Naive B cell (primary cell): ENCODE results near the gene CRKL. TPM values are rescaled to one million over a fixed set of nuclear protein-coding genes. Genes with fewer than 3 reads are reported as not detected.

Experiments used
- ATAC-seq, 2 donors: fragments of 150-1000 bp; cut with Tn5 transposase; 2 replicates each; pipeline ENCODE4 v1.10.0; 2021; ENCODE audit warnings: low read depth in 2 of 2, mild to moderate bottlenecking in 2 of 2, moderate library complexity in 2 of 2
- DNase-seq: peaks from one replicate; pipeline ENCODE4 v3.0.0; 2022
- H3K27ac Mint-ChIP-seq, 6 donors: one replicate each; pipeline ENCODE4 v1.8.0; 2020 to 2022; ENCODE audit warnings: mild to moderate bottlenecking in 6 of 6, mixed read lengths in 6 of 6, moderate library complexity in 5 of 6, inconsistent platforms in 2 of 6
- H3K27me3 Mint-ChIP-seq, 3 donors: one replicate each; pipeline ENCODE4 v1.8.0; 2021 to 2022; ENCODE audit warnings: mixed read lengths in 3 of 3, mild to moderate bottlenecking in 1 of 3
- H3K36me3 Mint-ChIP-seq, 2 donors: one replicate each; pipeline ENCODE4 v1.8.0; 2020 to 2022; ENCODE audit warnings: mixed read lengths in 2 of 2, inconsistent platforms in 1 of 2, mild to moderate bottlenecking in 1 of 2
- H3K4me1 Mint-ChIP-seq, 3 donors: one replicate each; pipeline ENCODE4 v1.8.0; 2020 to 2022; ENCODE audit warnings: mixed read lengths in 3 of 3, inconsistent platforms in 1 of 3, mild to moderate bottlenecking in 1 of 3, moderate library complexity in 1 of 3
- H3K4me3 Mint-ChIP-seq, 8 donors: one replicate each; pipeline ENCODE4 v1.8.0; 2020 to 2022; ENCODE audit warnings: mild to moderate bottlenecking in 8 of 8, mixed read lengths in 8 of 8, moderate library complexity in 8 of 8, inconsistent platforms in 2 of 8
- H3K9me3 Mint-ChIP-seq, 7 donors: one replicate each; pipeline ENCODE4 v1.8.0; 2020 to 2022; ENCODE audit warnings: mixed read lengths in 7 of 7, mild to moderate bottlenecking in 5 of 7, inconsistent platforms in 2 of 7, moderate library complexity in 1 of 7
- polyA plus RNA-seq, 6 donors: library from polyadenylated mRNA; unstranded; fragments of 300-500 nt; fragmentation: Illumina TruSeq; gene quantifications; one replicate each; pipeline ENCODE4 v1.2.3, GENCODE V29; 2021; ENCODE audit warnings: low read depth in 6 of 6

CRKL gene
- polyA plus RNA-seq, 6 donors from 2014 or later = 42.6 to 60.7 (median 50.0) TPM

DNA sequence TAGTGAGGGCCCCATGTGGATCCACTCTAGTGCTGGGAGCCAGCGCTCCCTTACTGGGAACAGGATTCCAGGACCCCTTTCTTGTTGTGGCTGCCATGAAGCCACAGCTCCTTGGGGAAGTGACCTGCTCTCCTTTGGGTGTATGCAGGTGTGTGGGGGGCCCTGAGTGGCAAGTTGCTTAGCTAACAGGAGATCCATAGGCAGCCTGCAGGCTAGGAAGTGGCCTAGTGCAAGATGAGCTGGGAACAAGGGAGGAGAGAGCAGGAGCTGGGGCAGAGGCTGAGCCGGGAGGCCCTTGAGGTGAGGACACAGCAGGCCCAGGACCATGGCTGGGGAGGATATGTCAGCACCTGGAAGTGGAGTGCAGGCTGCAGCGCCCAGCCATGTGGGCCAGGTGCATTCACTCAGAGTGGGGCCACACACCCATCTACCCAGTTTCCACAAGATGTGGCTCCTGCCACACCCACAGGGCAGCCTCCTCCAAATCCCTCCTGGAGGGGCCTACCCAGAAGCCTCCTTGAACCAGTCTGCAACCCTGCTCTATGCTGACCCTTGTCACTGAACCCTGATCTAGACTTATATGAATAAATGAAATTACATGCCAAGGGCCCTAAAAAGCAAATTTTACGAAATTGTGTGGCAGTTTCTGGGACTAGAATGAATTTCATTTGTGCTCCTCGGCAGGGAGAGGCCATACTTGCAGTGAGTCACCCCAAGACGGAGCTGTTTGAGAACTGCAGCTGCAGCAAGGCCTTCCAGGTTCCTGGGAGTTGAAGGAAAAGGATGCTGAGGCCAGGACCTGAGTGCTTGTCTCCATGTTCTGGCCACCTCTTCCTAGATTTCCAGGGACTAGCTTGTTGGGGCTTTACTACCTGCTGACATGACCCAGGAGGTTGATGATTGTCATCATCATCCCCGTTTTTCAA, 81.5 kb downstream of the CRKL start:
- no peaks in the 10 kb centered on the region for H3K36me3 Mint-ChIP-seq
- peak overlapping the region in 3 of 8 donors; percentile 12 to 58 (median 33) for H3K4me3 Mint-ChIP-seq
- ATAC-seq (no peak), DNase-seq (no peak)
- peaks cover 16 to 45% (median 23%) of the 10 kb centered on the region in 3 donors for H3K4me1 Mint-ChIP-seq
- no peaks in the 10 kb centered on the region for H3K9me3 Mint-ChIP-seq
- H3K27ac Mint-ChIP-seq = peak overlapping the region in 2 of 6 donors; percentile 32 to 72
- H3K27me3 Mint-ChIP-seq = no peaks in the 10 kb centered on the region

GRCh38 chr22:20999350-21000206, 82.4 kb downstream of the CRKL start:
- H3K4me3 Mint-ChIP-seq = peak overlapping the region in 3 of 8 donors; percentile 96 to 98 (median 96)
- ATAC-seq = no peak
- H3K27me3 Mint-ChIP-seq = no peaks in the 10 kb centered on the region
- DNase-seq = no peak
- no peaks in the 10 kb centered on the region for H3K36me3 Mint-ChIP-seq
- no peaks in the 10 kb centered on the region for H3K9me3 Mint-ChIP-seq
- peaks cover 16 to 46% (median 29%) of the 10 kb centered on the region in 3 donors for H3K4me1 Mint-ChIP-seq
- peak overlapping the region in 4 of 6 donors; percentile 32 to 97 (median 72) for H3K27ac Mint-ChIP-seq

GRCh38 chr22:21000207-21000986, 83.2 kb downstream of the CRKL start:
- Mint-ChIP-seq H3K27ac (peak overlapping the region; percentile 44 to 100 (median 88)), H3K9me3 (no peaks in the 10 kb centered on the region), H3K27me3 (no peaks in the 10 kb centered on the region), H3K4me1 (peaks cover 16 to 46% (median 29%) of the 10 kb centered on the region in 3 donors), H3K4me3 (peak overlapping the region; percentile 35 to 98 (median 96)), H3K36me3 (no peaks in the 10 kb centered on the region)
- DNase-seq = no peak
- no peak for ATAC-seq

DNA sequence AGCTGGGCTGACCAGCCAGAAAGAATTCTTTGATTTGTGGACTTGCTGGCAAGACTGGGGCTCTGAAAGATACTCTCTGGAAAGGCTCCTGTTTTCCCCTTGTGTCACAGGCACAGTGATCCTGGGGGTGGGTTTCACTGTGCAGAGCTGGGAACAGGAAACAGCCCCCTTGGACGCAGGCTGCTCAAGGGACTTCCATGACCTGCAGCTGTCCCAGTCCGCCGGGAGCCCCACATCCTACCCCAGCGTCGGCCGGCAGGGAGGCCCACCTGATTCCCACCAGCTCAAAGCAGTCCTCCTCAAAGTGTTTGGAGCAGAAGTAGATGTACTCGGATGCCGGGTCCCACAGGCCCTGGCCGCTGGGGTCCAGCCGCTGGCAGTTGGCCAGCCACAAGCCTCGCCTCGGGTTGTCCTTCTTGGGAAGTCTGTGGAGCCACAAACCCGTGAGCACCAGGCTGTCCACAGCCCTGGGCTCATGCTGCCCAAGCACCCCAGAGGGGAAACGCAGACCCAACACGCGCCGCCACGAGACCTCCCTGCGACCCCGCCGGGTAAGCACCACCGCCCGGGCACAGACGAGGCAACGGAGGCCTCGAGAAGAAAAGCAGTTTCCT, 83.9 kb downstream of the CRKL start:
- no peaks in the 10 kb centered on the region for H3K27me3 Mint-ChIP-seq
- peaks cover 16 to 46% (median 29%) of the 10 kb centered on the region in 3 donors for H3K4me1 Mint-ChIP-seq
- peak overlapping the region; percentile 97 to 100 (median 100) for H3K27ac Mint-ChIP-seq
- DNase-seq (no peak), ATAC-seq (no peak)
- H3K4me3 Mint-ChIP-seq = peak overlapping the region; percentile 95 to 98 (median 96)
- no peaks in the 10 kb centered on the region for H3K9me3 Mint-ChIP-seq
- no peaks in the 10 kb centered on the region for H3K36me3 Mint-ChIP-seq

DNA sequence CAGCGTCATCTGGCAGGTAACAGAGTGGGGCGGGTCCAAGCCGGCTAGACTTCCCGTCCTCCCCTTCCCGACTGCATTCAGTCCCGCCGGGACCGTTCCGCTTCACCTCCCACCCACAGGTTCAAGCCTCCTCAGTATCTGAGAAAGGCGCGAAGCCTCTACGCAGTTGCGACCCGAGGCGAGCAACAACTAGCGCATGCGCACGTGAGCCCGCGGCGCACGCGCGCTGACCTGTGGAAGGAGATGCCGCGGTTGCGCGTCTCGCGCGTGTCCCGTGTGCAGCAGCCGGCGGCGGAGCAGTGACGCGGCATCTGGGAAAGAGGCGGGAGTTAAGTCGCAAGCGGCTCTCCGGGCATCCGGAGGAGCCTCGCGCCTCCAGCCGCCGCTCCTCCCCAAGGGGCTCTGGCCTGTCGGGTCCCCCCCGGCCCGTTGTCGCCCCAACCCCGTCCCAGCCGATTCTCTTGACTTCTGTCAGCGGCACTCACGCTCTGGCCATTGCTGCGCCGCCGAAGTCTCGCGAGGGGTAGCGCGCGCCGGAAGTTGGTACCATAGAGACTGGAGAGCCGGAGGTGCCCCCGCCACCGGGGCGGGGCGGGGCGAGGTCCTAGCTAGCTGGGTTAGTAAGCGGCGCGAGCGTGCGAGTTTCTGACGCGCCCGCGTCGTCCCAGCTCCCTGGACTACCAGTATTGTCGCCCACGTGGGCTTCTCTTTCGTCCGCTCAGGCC, 84.6 kb downstream of the CRKL start, which contains the start of gene THAP7:
Gene THAP7 (minus strand): TSS at position 518 of the 725 bp plus-strand sequence. CDS start 207 bp downstream, at position 311.
- H3K4me3 Mint-ChIP-seq = peak within 1 kb of the TSS; percentile 95 to 98 (median 96)
- no peaks in the 10 kb centered on the region for H3K27me3 Mint-ChIP-seq
- peak within 1 kb of the TSS; percentile 97 to 100 (median 100) for H3K27ac Mint-ChIP-seq
- H3K4me1 Mint-ChIP-seq = peaks cover 16 to 46% (median 29%) of the 10 kb centered on the region in 3 donors
- no peaks in the 10 kb centered on the region for H3K9me3 Mint-ChIP-seq
- H3K36me3 Mint-ChIP-seq = no peaks in the 10 kb centered on the region
- ATAC-seq = peak; percentile 89 to 91
- DNase-seq = peak; percentile 97

Other genes with a start within 250 kb of the CRKL start
- gene SERPIND1, start 143.3 kb upstream of the CRKL start, polyA plus RNA-seq = under 1 TPM in 4 of 6 donors, not detected in 2; 0.13 to 0.27 (median 0.24) TPM
- gene PI4KA, start 58.6 kb upstream of the CRKL start, polyA plus RNA-seq = 10 to 100 TPM; 25.6 to 68.3 (median 39.3) TPM
- gene SNAP29, start 58.4 kb upstream of the CRKL start, polyA plus RNA-seq = 10 to 100 TPM; 15.1 to 24.1 (median 17.1) TPM
- under 1 TPM in 2 of 6 donors, not detected in 4; 0.26 to 0.82 TPM for gene AIFM3, start 49.8 kb downstream of the CRKL start, polyA plus RNA-seq
- 10 to 100 TPM in 2 of 6 donors, 1 to 10 TPM in 4; 3.6 to 15.0 (median 9.3) TPM for gene LZTR1, start 64.9 kb downstream of the CRKL start, polyA plus RNA-seq
- gene THAP7, start 84.7 kb downstream of the CRKL start, polyA plus RNA-seq = 10 to 100 TPM; 36.6 to 43.6 (median 40.9) TPM
- under 1 TPM in 1 of 6 donors, not detected in 5; 0.44 TPM for gene P2RX6, start 97.8 kb downstream of the CRKL start, polyA plus RNA-seq
- gene SLC7A4, start 115.2 kb downstream of the CRKL start, polyA plus RNA-seq = not detected
- not detected for gene LRRC74B, start 128.5 kb downstream of the CRKL start, polyA plus RNA-seq